ENCODE measurements around the gene CFAP97. TPM values are rescaled to one million over a fixed set of nuclear protein-coding genes. Genes with fewer than 3 reads are reported as not detected.
A peak's percentile ranks its signal among the peaks of the same experiment; 100 is the strongest.
"Not testable (repeated sequence)": the region's sequence is repeated elsewhere in the genome, so short reads cannot be mapped to it uniquely, and the experiment has no call there.

Gene CFAP97
- total and polyA plus RNA-seq, 5 donors, result 4.1 to 26.9 (median 18.0) TPM

- intact Hi-C loops (cut with DNase I), result loop anchor here in 2 of 4 donors (10.0 kb wide), 2 partner anchors 74 to 184 kb away; partner anchors contain the start of genes ANKRD37 (in 2 of the 2) and LRP2BP (in 2 of the 2)
- Histone ChIP-seq H3K27ac (ENCODE audit: low read length) (peak overlapping the region; percentile 90), H3K9me3 (ENCODE audit: control insufficient read depth, low read length) (no peaks in the 10 kb centered on the region), H3K4me1 (ENCODE audit: control insufficient read depth, insufficient read depth, low read length) (no peaks in the 10 kb centered on the region), H3K4me3 (ENCODE audit: low read length) (peak overlapping the region; percentile 96), H3K27me3 (ENCODE audit: control insufficient read depth, insufficient read depth) (no peaks in the 10 kb centered on the region)
- ATAC-seq (peak; percentile 56 to 60), DNase-seq (peak; percentile 65 to 82 (median 80))
- under 1% methylated on average over 84 of the region's 84 CpGs for WGBS
Observed at GRCh38 chr4:185210102-185210981, 6.5 kb upstream of the CFAP97 start.

GRCh38 chr4:185209852-185210101 is 6.0 kb upstream of the CFAP97 start:
- WGBS, result under 1% methylated on average over 39 of the region's 39 CpGs
- intact Hi-C loops (cut with DNase I), result loop anchor here in 2 of 4 donors (10.0 kb wide), 3 partner anchors 75 to 185 kb away; partner anchors contain the start of genes ANKRD37 (in 2 of the 2) and LRP2BP (in 2 of the 2)

GRCh38 chr4:185209031-185209851 is 5.4 kb upstream of the CFAP97 start, which contains the start of gene SNX25:
TSS of gene SNX25 (plus strand) at chr4:185209598. CDS start at chr4:185209827, 229 bp downstream.
- peak within 1 kb of the TSS; percentile 90 for H3K27ac ChIP-seq (ENCODE audit: low read length)
- H3K4me3 ChIP-seq (ENCODE audit: low read length), result peak within 1 kb of the TSS; percentile 96
- H3K27me3 ChIP-seq (ENCODE audit: control insufficient read depth, insufficient read depth), result no peaks in the 10 kb centered on the region
- peaks cover 4% of the 10 kb centered on the region for H3K4me1 ChIP-seq (ENCODE audit: control insufficient read depth, insufficient read depth, low read length)
- intact Hi-C loops (cut with DNase I), result loop anchor here in 1 of 4 donors (10.0 kb wide), 1 partner anchor 96 kb away; no protein-coding TSS in a partner anchor
- under 1% methylated on average over 72 of the region's 72 CpGs for WGBS
- peak; percentile 91 to 96 (median 96) for DNase-seq
- ATAC-seq, result peak; percentile 96 to 97
- no peaks in the 10 kb centered on the region for H3K9me3 ChIP-seq (ENCODE audit: control insufficient read depth, low read length)

More at GRCh38 chr4:185209852-185210101, 6.0 kb upstream of the CFAP97 start:
- ATAC-seq, result peak in 1 of 2 donors; percentile 6
- H3K4me1 ChIP-seq (ENCODE audit: control insufficient read depth, insufficient read depth, low read length); H3K9me3 ChIP-seq (ENCODE audit: control insufficient read depth, low read length); H3K27me3 ChIP-seq (ENCODE audit: control insufficient read depth, insufficient read depth); DNase-seq: not testable (repeated sequence)
- Histone ChIP-seq H3K27ac (ENCODE audit: low read length) (peak overlapping the region; percentile 90), H3K4me3 (ENCODE audit: low read length) (peak overlapping the region; percentile 96)

- H3K27ac ChIP-seq (ENCODE audit: low read length), result no peak overlapping the region
- H3K27me3 ChIP-seq (ENCODE audit: control insufficient read depth, insufficient read depth), result no peaks in the 10 kb centered on the region
- 94% methylated on average over 5 of the region's 5 CpGs for WGBS
- DNase-seq (no peak), ATAC-seq (no peak)
- H3K9me3 ChIP-seq (ENCODE audit: control insufficient read depth, low read length), result no peaks in the 10 kb centered on the region
- H3K4me1 ChIP-seq (ENCODE audit: control insufficient read depth, insufficient read depth, low read length), result peaks cover 4% of the 10 kb centered on the region
- intact Hi-C loops (cut with DNase I), result loop anchor here in 1 of 4 donors (10.0 kb wide), 1 partner anchor 97 kb away; no protein-coding TSS in a partner anchor
- no peak overlapping the region for H3K4me3 ChIP-seq (ENCODE audit: low read length)
Observed at GRCh38 chr4:185207466-185207865, 3.7 kb upstream of the CFAP97 start.

- Histone ChIP-seq H3K4me1 (ENCODE audit: control insufficient read depth, insufficient read depth, low read length) (peaks cover 8% of the 10 kb centered on the region), H3K4me3 (ENCODE audit: low read length) (no peak overlapping the region), H3K27me3 (ENCODE audit: control insufficient read depth, insufficient read depth) (no peaks in the 10 kb centered on the region), H3K27ac (ENCODE audit: low read length) (no peak overlapping the region), H3K9me3 (ENCODE audit: control insufficient read depth, low read length) (no peaks in the 10 kb centered on the region)
- WGBS, result 88% methylated on average over 8 of the region's 8 CpGs
- DNase-seq, result no peak
- ATAC-seq, result no peak
- intact Hi-C loops (cut with DNase I), result loop anchor here in 1 of 4 donors (10.0 kb wide), 1 partner anchor 99 kb away; no protein-coding TSS in a partner anchor
Observed at GRCh38 chr4:185205697-185206342, 2.0 kb upstream of the CFAP97 start.

- peak in 1 of 3 donors; percentile 56 for DNase-seq
- not testable (repeated sequence) for H3K27me3 ChIP-seq (ENCODE audit: control insufficient read depth, insufficient read depth); H3K4me3 ChIP-seq (ENCODE audit: low read length); H3K9me3 ChIP-seq (ENCODE audit: control insufficient read depth, low read length); ATAC-seq; H3K4me1 ChIP-seq (ENCODE audit: control insufficient read depth, insufficient read depth, low read length); H3K27ac ChIP-seq (ENCODE audit: low read length)
- intact Hi-C loops (cut with DNase I), result loop anchor here in 1 of 4 donors (10.0 kb wide), 1 partner anchor 100 kb away; no protein-coding TSS in a partner anchor
- 94% methylated on average over 13 of the region's 13 CpGs for WGBS
Observed at GRCh38 chr4:185205073-185205472, 1.3 kb upstream of the CFAP97 start.

- intact Hi-C loops (cut with DNase I), result loop anchor here in 1 of 4 donors (10.0 kb wide), 1 partner anchor 100 kb away; no protein-coding TSS in a partner anchor
Observed at GRCh38 chr4:185204238-185204910, 574 bp upstream of the CFAP97 start.

GRCh38 chr4:185202984-185203485 is 765 bp downstream of the CFAP97 start:
- H3K4me1 ChIP-seq (ENCODE audit: control insufficient read depth, insufficient read depth, low read length), result peaks cover 8% of the 10 kb centered on the region
- no peaks in the 10 kb centered on the region for H3K9me3 ChIP-seq (ENCODE audit: control insufficient read depth, low read length)
- peak overlapping the region; percentile 88 for H3K4me3 ChIP-seq (ENCODE audit: low read length)
- ATAC-seq, result peak in 1 of 2 donors; percentile 2
- peak overlapping the region; percentile 88 for H3K27ac ChIP-seq (ENCODE audit: low read length)
- intact Hi-C loops (cut with DNase I), result loop anchor here in 1 of 4 donors (10.0 kb wide), 1 partner anchor 102 kb away; no protein-coding TSS in a partner anchor
- DNase-seq, result peak in 1 of 3 donors; percentile 49
- WGBS, result 67% methylated on average over 8 of the region's 8 CpGs
- H3K27me3 ChIP-seq (ENCODE audit: control insufficient read depth, insufficient read depth), result no peaks in the 10 kb centered on the region

More at GRCh38 chr4:185204238-185204910, 574 bp upstream of the CFAP97 start:
- Histone ChIP-seq H3K4me1 (ENCODE audit: control insufficient read depth, insufficient read depth, low read length) (peaks cover 8% of the 10 kb centered on the region), H3K27me3 (ENCODE audit: control insufficient read depth, insufficient read depth) (no peaks in the 10 kb centered on the region), H3K27ac (ENCODE audit: low read length) (peak overlapping the region; percentile 88), H3K9me3 (ENCODE audit: control insufficient read depth, low read length) (no peaks in the 10 kb centered on the region), H3K4me3 (ENCODE audit: low read length) (peak overlapping the region; percentile 88)
- 6% methylated on average over 14 of the region's 14 CpGs for WGBS
- no peak for DNase-seq
- ATAC-seq, result no peak

GRCh38 chr4:185201977-185202962 is 1.5 kb downstream of the CFAP97 start:
- Histone ChIP-seq H3K4me1 (ENCODE audit: control insufficient read depth, insufficient read depth, low read length) (peaks cover 8% of the 10 kb centered on the region), H3K4me3 (ENCODE audit: low read length) (no peak overlapping the region), H3K9me3 (ENCODE audit: control insufficient read depth, low read length) (no peaks in the 10 kb centered on the region), H3K27ac (ENCODE audit: low read length) (peak overlapping the region; percentile 79), H3K27me3 (ENCODE audit: control insufficient read depth, insufficient read depth) (no peaks in the 10 kb centered on the region)
- WGBS, result 39% methylated on average over 16 of the region's 16 CpGs
- intact Hi-C loops (cut with DNase I), result loop anchor here in 1 of 4 donors (10.0 kb wide), 1 partner anchor 103 kb away; no protein-coding TSS in a partner anchor
- DNase-seq, result no peak
- peak in 1 of 2 donors; percentile 46 for ATAC-seq

All from right cardiac atrium (tissue), 5 donors.